HepG2 (cell line): ENCODE measurements around the gene ADGRV1.

ENCODE experiments used
- ELF4 ChIP-seq: sonication (generic); formaldehyde crosslinking; IDR thresholded peaks from 2 replicates; pipeline ENCODE4 v1.5.0; 2020; ENCODE audit warnings: missing genetic modification reagents, mild to moderate bottlenecking, moderate library complexity, borderline replicate concordance
- FOXA3 ChIP-seq: IDR thresholded peaks from 2 replicates; pipeline ENCODE4 v1.6.1; 2016; ENCODE audit warnings: missing genetic modification reagents, missing compliant biosample characterization
- KAT7 ChIP-seq: IDR thresholded peaks from 2 replicates; pipeline ENCODE4 v1.6.1; 2018; ENCODE audit warnings: borderline replicate concordance, missing compliant biosample characterization

GRCh38 chr5:90518661-90519060 is 39.9 kb upstream of the ADGRV1 start:
- TF ChIP-seq KAT7 (CRISPR knock-in tag) (no peak), FOXA3 (no peak), ELF4 (CRISPR knock-in tag) (no peak)
